KMS-11 (cell line): ENCODE results near the gene GNAZ.

Experiments used
- H2AFZ ChIP-seq: fragments of 200-600 bp; sonication (generic); 2 replicates; pipeline ENCODE4 v1.6.1; 2016; ENCODE audit warnings: antibody characterized with exemption, mixed run types, low read depth
- H3K27ac ChIP-seq: fragments of 200-600 bp; sonication (generic); 2 replicates; pipeline ENCODE4 v1.6.1; 2016; ENCODE audit warnings: mild to moderate bottlenecking, mixed run types
- H3K27me3 ChIP-seq: fragments of 200-600 bp; sonication (generic); 2 replicates; pipeline ENCODE4 v1.6.1; 2017; ENCODE audit warnings: mild to moderate bottlenecking, low read depth, mixed run types, moderate library complexity; ENCODE audit not compliant: insufficient read depth
- H3K36me3 ChIP-seq: fragments of 200-600 bp; sonication (generic); 2 replicates; pipeline ENCODE4 v1.6.1; 2017; ENCODE audit warnings: mild to moderate bottlenecking, mixed run types; ENCODE audit not compliant: insufficient read depth
- H3K4me1 ChIP-seq: fragments of 200-600 bp; sonication (generic); 2 replicates; pipeline ENCODE4 v1.6.1; 2016; ENCODE audit warnings: mild to moderate bottlenecking, low read depth, mixed run types; ENCODE audit not compliant: poor library complexity, severe bottlenecking
- H3K4me2 ChIP-seq: fragments of 200-600 bp; sonication (generic); 2 replicates; pipeline ENCODE4 v1.7.0; 2016; ENCODE audit warnings: mild to moderate bottlenecking, mixed run types
- H3K4me3 ChIP-seq: fragments of 200-600 bp; sonication (generic); IDR thresholded peaks from 2 replicates; pipeline ENCODE4 v1.6.1; 2017; ENCODE audit warnings: low read depth, low read length, mixed read lengths; ENCODE audit not compliant: insufficient read depth
- H3K79me2 ChIP-seq: fragments of 200-600 bp; sonication (generic); 2 replicates; pipeline ENCODE4 v1.6.1; 2016; ENCODE audit warnings: low read depth, mixed run types; ENCODE audit not compliant: insufficient read depth
- H3K9ac ChIP-seq: fragments of 200-600 bp; sonication (generic); 2 replicates; pipeline ENCODE4 v1.6.1; 2016; ENCODE audit warnings: mild to moderate bottlenecking, mixed run types
- H4K20me1 ChIP-seq: fragments of 200-600 bp; sonication (generic); 2 replicates; pipeline ENCODE4 v1.6.1; 2016; ENCODE audit warnings: mild to moderate bottlenecking, mixed run types; ENCODE audit not compliant: insufficient read depth
- TF ChIP-seq, protein P1 (sequence below): fragments of 200-600 bp; sonication (generic); conservative IDR thresholded peaks from 2 replicates; pipeline ENCODE4 v1.6.1; 2017; ENCODE audit warnings: low read depth, mild to moderate bottlenecking, antibody characterized with exemption, low read length, moderate library complexity, mixed read lengths

Gene GNAZ

GRCh38 chr22:23093051-23093788 is 22.9 kb downstream of the GNAZ start:
- no peak overlapping the region for H3K4me2 ChIP-seq
- H3K9ac ChIP-seq = no peak overlapping the region

DNA sequence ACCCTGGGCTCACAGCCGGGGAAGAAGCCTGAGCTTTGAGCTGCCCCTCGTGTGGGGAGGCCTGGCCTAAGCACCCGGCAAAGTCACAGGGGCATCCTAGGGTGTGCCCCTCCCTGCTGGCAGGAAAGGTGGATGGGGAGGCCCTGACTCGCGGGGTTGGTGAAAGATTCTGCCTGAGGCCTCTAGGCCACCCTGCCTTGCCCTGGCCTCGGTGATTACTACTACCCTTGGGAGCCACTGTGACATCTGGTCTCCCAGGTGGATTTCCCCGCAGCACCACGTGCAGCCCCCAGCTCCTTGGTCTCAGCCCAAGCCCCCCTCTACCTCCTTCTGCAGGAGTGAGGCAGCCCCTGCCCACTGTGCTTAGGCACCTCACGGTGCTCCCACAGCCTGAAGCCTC is 23.9 kb downstream of the GNAZ start:
- TF ChIP-seq, protein P1, sequence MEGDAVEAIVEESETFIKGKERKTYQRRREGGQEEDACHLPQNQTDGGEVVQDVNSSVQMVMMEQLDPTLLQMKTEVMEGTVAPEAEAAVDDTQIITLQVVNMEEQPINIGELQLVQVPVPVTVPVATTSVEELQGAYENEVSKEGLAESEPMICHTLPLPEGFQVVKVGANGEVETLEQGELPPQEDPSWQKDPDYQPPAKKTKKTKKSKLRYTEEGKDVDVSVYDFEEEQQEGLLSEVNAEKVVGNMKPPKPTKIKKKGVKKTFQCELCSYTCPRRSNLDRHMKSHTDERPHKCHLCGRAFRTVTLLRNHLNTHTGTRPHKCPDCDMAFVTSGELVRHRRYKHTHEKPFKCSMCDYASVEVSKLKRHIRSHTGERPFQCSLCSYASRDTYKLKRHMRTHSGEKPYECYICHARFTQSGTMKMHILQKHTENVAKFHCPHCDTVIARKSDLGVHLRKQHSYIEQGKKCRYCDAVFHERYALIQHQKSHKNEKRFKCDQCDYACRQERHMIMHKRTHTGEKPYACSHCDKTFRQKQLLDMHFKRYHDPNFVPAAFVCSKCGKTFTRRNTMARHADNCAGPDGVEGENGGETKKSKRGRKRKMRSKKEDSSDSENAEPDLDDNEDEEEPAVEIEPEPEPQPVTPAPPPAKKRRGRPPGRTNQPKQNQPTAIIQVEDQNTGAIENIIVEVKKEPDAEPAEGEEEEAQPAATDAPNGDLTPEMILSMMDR = no peak
- H3K4me2 ChIP-seq = no peak overlapping the region
- no peak overlapping the region for H3K27ac ChIP-seq
- no peaks in the 10 kb centered on the region for H3K79me2 ChIP-seq
- no peaks in the 10 kb centered on the region for H3K36me3 ChIP-seq
- no peaks in the 10 kb centered on the region for H3K27me3 ChIP-seq
- no peak overlapping the region for H3K9ac ChIP-seq
- H3K4me1 ChIP-seq = no peaks in the 10 kb centered on the region
- no peak overlapping the region for H3K4me3 ChIP-seq
- no peaks in the 10 kb centered on the region for H4K20me1 ChIP-seq
- no peak overlapping the region for H2AFZ ChIP-seq

More at GRCh38 chr22:23093051-23093788, 22.9 kb downstream of the GNAZ start:
- H3K27ac ChIP-seq = no peak overlapping the region
- TF ChIP-seq, protein P1 = no peak
- H4K20me1 ChIP-seq = no peaks in the 10 kb centered on the region
- no peaks in the 10 kb centered on the region for H3K4me1 ChIP-seq
- no peaks in the 10 kb centered on the region for H3K36me3 ChIP-seq
- H3K79me2 ChIP-seq = no peaks in the 10 kb centered on the region
- H3K4me3 ChIP-seq = no peak overlapping the region
- no peak overlapping the region for H2AFZ ChIP-seq
- no peaks in the 10 kb centered on the region for H3K27me3 ChIP-seq

GRCh38 chr22:23094695-23095681 is 24.7 kb downstream of the GNAZ start:
- Histone ChIP-seq H3K27ac (no peak overlapping the region), H3K79me2 (no peaks in the 10 kb centered on the region), H3K4me2 (no peak overlapping the region), H3K36me3 (no peaks in the 10 kb centered on the region), H3K4me3 (no peak overlapping the region), H3K4me1 (no peaks in the 10 kb centered on the region), H3K9ac (no peak overlapping the region), H3K27me3 (no peaks in the 10 kb centered on the region), H2AFZ (no peak overlapping the region), H4K20me1 (no peaks in the 10 kb centered on the region)
- TF ChIP-seq, protein P1 = no peak

DNA sequence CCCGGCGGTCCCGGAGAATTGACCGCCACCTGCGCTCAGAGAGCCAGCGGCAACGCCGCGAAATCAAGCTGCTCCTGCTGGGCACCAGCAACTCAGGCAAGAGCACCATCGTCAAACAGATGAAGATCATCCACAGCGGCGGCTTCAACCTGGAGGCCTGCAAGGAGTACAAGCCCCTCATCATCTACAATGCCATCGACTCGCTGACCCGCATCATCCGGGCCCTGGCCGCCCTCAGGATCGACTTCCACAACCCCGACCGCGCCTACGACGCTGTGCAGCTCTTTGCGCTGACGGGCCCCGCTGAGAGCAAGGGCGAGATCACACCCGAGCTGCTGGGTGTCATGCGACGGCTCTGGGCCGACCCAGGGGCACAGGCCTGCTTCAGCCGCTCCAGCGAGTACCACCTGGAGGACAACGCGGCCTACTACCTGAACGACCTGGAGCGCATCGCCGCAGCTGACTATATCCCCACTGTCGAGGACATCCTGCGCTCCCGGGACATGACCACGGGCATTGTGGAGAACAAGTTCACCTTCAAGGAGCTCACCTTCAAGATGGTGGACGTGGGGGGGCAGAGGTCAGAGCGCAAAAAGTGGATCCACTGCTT is 25.5 kb downstream of the GNAZ start:
- no peak overlapping the region for H3K27ac ChIP-seq
- no peaks in the 10 kb centered on the region for H3K4me1 ChIP-seq
- H3K27me3 ChIP-seq = no peaks in the 10 kb centered on the region
- no peak overlapping the region for H3K9ac ChIP-seq
- TF ChIP-seq, protein P1 = no peak
- no peaks in the 10 kb centered on the region for H3K79me2 ChIP-seq
- no peaks in the 10 kb centered on the region for H3K36me3 ChIP-seq
- H3K4me2 ChIP-seq = no peak overlapping the region
- no peak overlapping the region for H3K4me3 ChIP-seq
- no peaks in the 10 kb centered on the region for H4K20me1 ChIP-seq
- no peak overlapping the region for H2AFZ ChIP-seq
